ENCODE measurements around the gene RHOT2.
A peak's percentile ranks its signal among the peaks of the same experiment; 100 is the strongest.

The RHOT2 gene

GRCh38 chr16:671353-672131 is 3.6 kb downstream of the RHOT2 start:
- DNase-seq = no peak

GRCh38 chr16:672371-672770 is 4.4 kb downstream of the RHOT2 start:
- DNase-seq = no peak

GRCh38 chr16:672851-673250 is 4.9 kb downstream of the RHOT2 start:
- no peak for DNase-seq

GRCh38 chr16:673399-673991 is 5.6 kb downstream of the RHOT2 start:
- no peak for DNase-seq

- DNase-seq = no peak
Measured at GRCh38 chr16:674214-674881, 6.4 kb downstream of the RHOT2 start.

- no peak for DNase-seq
Measured at GRCh38 chr16:674968-675883, 7.3 kb downstream of the RHOT2 start, which contains the start of gene RHBDL1. Gene RHBDL1, plus strand, starts transcription at chr16:675671. Its CDS starts 120 bp downstream, at chr16:675791.

GRCh38 chr16:675884-676564 is 8.1 kb downstream of the RHOT2 start:
- no peak for DNase-seq

GRCh38 chr16:676565-676902 is 8.6 kb downstream of the RHOT2 start:
- DNase-seq = no peak

- DNase-seq = peak; percentile 34 to 53
Measured at GRCh38 chr16:676913-677312, 9.0 kb downstream of the RHOT2 start.

GRCh38 chr16:677316-678190 is 9.6 kb downstream of the RHOT2 start:
- DNase-seq = no peak

- DNase-seq = no peak
Measured at GRCh38 chr16:678209-678857, 10.4 kb downstream of the RHOT2 start.

GRCh38 chr16:678858-679813 is 11.2 kb downstream of the RHOT2 start:
- DNase-seq = peak; percentile 58 to 60

- peak; percentile 86 to 88 for DNase-seq
Measured at GRCh38 chr16:679814-680624, 12.1 kb downstream of the RHOT2 start, which contains the start of gene STUB1. Gene STUB1, plus strand, starts transcription at chr16:680410. Its CDS starts 116 bp downstream, at chr16:680526.

GRCh38 chr16:680625-680945 is 12.7 kb downstream of the RHOT2 start:
- DNase-seq = no peak

- no peak for DNase-seq
Measured at GRCh38 chr16:680967-681745, 13.2 kb downstream of the RHOT2 start.

- DNase-seq = no peak
Measured at GRCh38 chr16:681746-682427, 14.0 kb downstream of the RHOT2 start.

All from CD4-positive, alpha-beta T cell treated with Interleukin-1 beta for 1 hour (primary cell).